ENCODE data around the gene ACAD8.

GRCh38 chr11:134223121-134223520, 30.2 kb upstream of the ACAD8 start:
- TF ChIP-seq CTCF (IDR thresholded peaks at IDR 0.05): no peak
- TF ChIP-seq POLR2A (IDR thresholded peaks at IDR 0.05): no peak

All from testis (tissue), 2 donors.